Putamen (tissue), 1 donor: ENCODE results near the gene SAE1.

ENCODE experiments used
- DNase-seq: peaks from one replicate; pipeline ENCODE4 v3.0.0-alpha.2; 2016; ENCODE audit warnings: low spot score

SAE1 gene

GRCh38 chr19:47161876-47162489 is 31.3 kb downstream of the SAE1 start:
- DNase-seq: no peak

GRCh38 chr19:47168065-47168464 is 37.4 kb downstream of the SAE1 start:
- no peak for DNase-seq

GRCh38 chr19:47172666-47173455 is 42.2 kb downstream of the SAE1 start:
- no peak for DNase-seq

GRCh38 chr19:47176071-47176626 is 45.5 kb downstream of the SAE1 start:
- DNase-seq: no peak

GRCh38 chr19:47176627-47177090 is 46.0 kb downstream of the SAE1 start:
- DNase-seq: no peak

- no peak for DNase-seq
Observed at GRCh38 chr19:47179653-47180310, 49.1 kb downstream of the SAE1 start.

GRCh38 chr19:47183601-47184000 is 53.0 kb downstream of the SAE1 start:
- DNase-seq: peak; percentile 7

GRCh38 chr19:47186446-47187334 is 56.1 kb downstream of the SAE1 start:
- DNase-seq: no peak

- DNase-seq: no peak
Observed at GRCh38 chr19:47187335-47187655, 56.7 kb downstream of the SAE1 start.

- no peak for DNase-seq
Observed at GRCh38 chr19:47187797-47188196, 57.2 kb downstream of the SAE1 start.

GRCh38 chr19:47188507-47189033 is 57.9 kb downstream of the SAE1 start:
- DNase-seq: no peak

- DNase-seq: peak; percentile 30
Observed at GRCh38 chr19:47190167-47190727, 59.6 kb downstream of the SAE1 start.

- DNase-seq: no peak
Observed at GRCh38 chr19:47195434-47195833, 64.8 kb downstream of the SAE1 start.

- no peak for DNase-seq
Observed at GRCh38 chr19:47197141-47197540, 66.5 kb downstream of the SAE1 start.

GRCh38 chr19:47200530-47200929 is 69.9 kb downstream of the SAE1 start:
- DNase-seq: no peak

- no peak for DNase-seq
Observed at GRCh38 chr19:47203254-47203653, 72.6 kb downstream of the SAE1 start.

- DNase-seq: no peak
Observed at GRCh38 chr19:47209319-47210179, 78.9 kb downstream of the SAE1 start.

- DNase-seq: no peak
Observed at GRCh38 chr19:47210180-47210490, 79.5 kb downstream of the SAE1 start.

- no peak for DNase-seq
Observed at GRCh38 chr19:47210689-47211316, 80.2 kb downstream of the SAE1 start.

GRCh38 chr19:47215581-47215980 is 84.9 kb downstream of the SAE1 start:
- no peak for DNase-seq
